Activated CD4-positive, alpha-beta T cell treated with anti-CD3 and anti-CD28 coated beads for 24 hours (primary cell): ENCODE measurements around the gene ATP11A.
"Not testable (repeated sequence)": the region's sequence is repeated elsewhere in the genome, so short reads cannot be mapped to it uniquely, and the experiment has no call there.

Experiments
- DNase-seq, 2 donors: peaks; one replicate each; pipeline ENCODE4 v3.0.0-alpha.2; 2020; ENCODE audit warnings: low read depth in 2 of 2

Gene ATP11A

GRCh38 chr13:112670864-112671263 lies 19.0 kb upstream of the ATP11A start:
- no peak for DNase-seq

GRCh38 chr13:112671359-112671758 lies 18.5 kb upstream of the ATP11A start:
- no peak for DNase-seq

GRCh38 chr13:112672651-112673284 lies 17.1 kb upstream of the ATP11A start:
- no peak for DNase-seq

GRCh38 chr13:112674412-112675365 lies 15.1 kb upstream of the ATP11A start:
- no peak for DNase-seq

GRCh38 chr13:112675366-112675756 lies 14.5 kb upstream of the ATP11A start:
- DNase-seq, result no peak

GRCh38 chr13:112677421-112677962 lies 12.3 kb upstream of the ATP11A start:
- not testable (repeated sequence) for DNase-seq

GRCh38 chr13:112679381-112679780 lies 10.5 kb upstream of the ATP11A start:
- DNase-seq, result no peak

- no peak for DNase-seq
Observed at GRCh38 chr13:112679932-112680677, 9.7 kb upstream of the ATP11A start.

- no peak for DNase-seq
Observed at GRCh38 chr13:112680741-112681360, 9.0 kb upstream of the ATP11A start.

GRCh38 chr13:112683581-112683980 lies 6.3 kb upstream of the ATP11A start:
- DNase-seq, result no peak

- DNase-seq, result no peak
Observed at GRCh38 chr13:112684071-112684845, 5.6 kb upstream of the ATP11A start.

GRCh38 chr13:112685189-112685805 lies 4.5 kb upstream of the ATP11A start:
- not testable (repeated sequence) for DNase-seq

GRCh38 chr13:112685896-112686295 lies 3.9 kb upstream of the ATP11A start:
- DNase-seq, result no peak

GRCh38 chr13:112686364-112686763 lies 3.5 kb upstream of the ATP11A start:
- DNase-seq, result no peak

- DNase-seq, result no peak
Observed at GRCh38 chr13:112686987-112687386, 2.9 kb upstream of the ATP11A start.

GRCh38 chr13:112687836-112688559 lies 1.8 kb upstream of the ATP11A start:
- DNase-seq, result no peak

- DNase-seq, result peak; percentile 48 to 53
Observed at GRCh38 chr13:112688560-112689302, 1.1 kb upstream of the ATP11A start.

GRCh38 chr13:112690283-112690929 lies 568 bp downstream of the ATP11A start:
- no peak for DNase-seq
